ENCODE results near the gene DAPL1.

Gene DAPL1

DNA sequence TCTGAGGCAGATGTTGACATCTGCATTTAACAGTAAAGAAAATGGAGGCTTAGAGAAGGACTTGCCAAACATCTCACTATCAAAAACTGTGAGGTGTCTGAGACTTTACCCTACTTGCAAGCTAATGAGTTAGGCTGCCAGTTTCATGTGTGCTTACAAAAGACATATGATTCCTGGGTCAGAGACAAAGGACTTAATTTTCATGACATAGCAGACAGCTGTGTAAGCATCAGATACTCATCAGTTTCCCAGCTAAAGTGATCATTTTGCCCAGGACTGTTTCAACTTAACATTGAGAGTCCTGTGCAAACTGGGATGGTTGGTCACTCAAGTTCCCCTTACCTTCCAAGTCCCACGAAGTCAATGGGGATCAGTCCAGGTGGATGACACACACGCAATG lies 18.9 kb upstream of the DAPL1 start:
- in situ Hi-C loops (cut with MboI; ENCODE audit: low sequenced_read_pairs) = no loop called here

DNA sequence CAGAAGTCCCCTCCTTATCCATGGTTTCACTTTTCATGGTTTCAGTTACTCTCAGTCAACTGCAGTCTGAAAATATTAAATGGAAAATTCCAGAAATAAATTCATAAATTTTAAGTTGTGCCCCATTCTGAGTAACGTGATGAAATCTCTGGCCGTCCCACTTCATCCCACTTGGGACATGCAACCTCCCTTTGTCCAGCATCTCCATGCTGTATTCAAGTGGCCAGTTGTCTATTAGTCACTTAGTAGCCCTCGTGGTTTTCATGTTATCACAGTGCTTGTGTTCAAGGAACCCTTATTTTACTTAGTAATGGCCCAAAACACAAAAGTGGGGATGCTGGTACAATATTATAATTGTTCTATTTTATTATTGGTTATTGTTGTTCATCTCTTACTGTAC lies 18.0 kb upstream of the DAPL1 start:
- in situ Hi-C loops (cut with MboI; ENCODE audit: low sequenced_read_pairs) = no loop called here

- in situ Hi-C loops (cut with MboI; ENCODE audit: low sequenced_read_pairs) = no loop called here
These were observed 16.9 kb upstream of the DAPL1 start for GRCh38 chr2:158778243-158778642.

DNA sequence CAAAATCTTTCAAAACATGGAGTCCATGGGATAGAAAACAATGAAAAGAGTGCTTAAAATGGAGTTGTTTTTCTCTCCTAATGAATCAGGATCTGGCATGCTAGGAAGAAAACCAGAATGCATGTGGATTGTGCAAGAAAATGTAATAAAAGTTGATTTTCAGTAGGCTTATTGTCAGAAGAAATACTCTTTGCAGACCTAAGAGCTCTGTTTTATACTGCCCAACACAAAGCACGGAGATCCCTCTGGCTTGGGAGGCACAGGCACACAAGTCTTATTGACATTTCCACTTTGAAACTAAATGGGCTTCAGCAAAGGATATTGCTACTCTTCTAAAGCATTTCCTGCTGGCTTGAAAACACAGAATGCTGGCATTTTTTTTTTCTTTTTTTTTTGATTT lies 15.5 kb upstream of the DAPL1 start:
- in situ Hi-C loops (cut with MboI; ENCODE audit: low sequenced_read_pairs) = no loop called here

- in situ Hi-C loops (cut with MboI; ENCODE audit: low sequenced_read_pairs) = no loop called here
These were observed 13.7 kb upstream of the DAPL1 start for GRCh38 chr2:158781353-158781961.

- in situ Hi-C loops (cut with MboI; ENCODE audit: low sequenced_read_pairs) = no loop called here
These were observed 13.0 kb upstream of the DAPL1 start for GRCh38 chr2:158782136-158782535.

DNA sequence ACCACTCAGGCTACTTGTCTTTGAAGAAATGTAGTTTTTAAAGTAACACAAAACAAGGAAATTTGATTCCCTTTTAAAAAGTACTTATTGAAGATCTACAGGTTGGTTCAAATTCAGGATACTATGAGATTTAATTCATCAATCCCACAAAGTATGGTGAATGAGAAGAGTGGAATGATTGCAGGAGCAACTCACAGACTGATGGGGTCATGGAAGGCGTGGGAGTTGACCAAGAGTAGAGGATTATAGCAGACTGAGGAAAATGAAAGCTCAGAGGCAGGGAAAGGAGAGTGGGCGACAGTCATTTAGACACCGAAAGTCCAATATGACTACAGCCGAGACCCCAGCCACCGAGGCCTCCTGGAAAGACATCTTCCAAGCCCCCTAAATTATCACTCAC lies 12.5 kb upstream of the DAPL1 start:
- in situ Hi-C loops (cut with MboI; ENCODE audit: low sequenced_read_pairs) = no loop called here

- in situ Hi-C loops (cut with MboI; ENCODE audit: low sequenced_read_pairs) = no loop called here
These were observed 11.2 kb upstream of the DAPL1 start for GRCh38 chr2:158783923-158784322.

DNA sequence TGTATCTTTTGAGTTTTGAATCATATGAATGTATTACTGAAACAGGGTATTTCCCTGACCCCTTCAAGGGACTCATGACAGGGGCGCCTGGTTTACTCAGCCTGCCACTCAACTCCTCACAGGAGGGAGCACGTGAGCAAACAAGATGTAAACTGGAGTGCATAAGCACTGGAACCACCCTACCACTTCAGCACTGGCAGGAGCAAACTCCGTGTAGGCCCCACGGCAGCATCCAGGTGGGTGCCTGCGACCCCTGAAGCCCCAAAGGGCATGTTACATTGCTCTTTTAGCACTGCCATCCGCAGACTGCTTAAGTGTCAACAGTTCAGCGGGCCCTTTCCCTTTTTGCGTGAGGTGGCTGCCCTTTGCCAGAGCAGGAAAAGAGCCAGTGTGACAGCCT lies 8.2 kb upstream of the DAPL1 start:
- in situ Hi-C loops (cut with MboI; ENCODE audit: low sequenced_read_pairs) = no loop called here

- in situ Hi-C loops (cut with MboI; ENCODE audit: low sequenced_read_pairs) = no loop called here
These were observed 6.2 kb upstream of the DAPL1 start for GRCh38 chr2:158788951-158789350.

- in situ Hi-C loops (cut with MboI; ENCODE audit: low sequenced_read_pairs) = no loop called here
These were observed 1.5 kb downstream of the DAPL1 start for GRCh38 chr2:158796652-158797051.

GRCh38 chr2:158797963-158798700 lies 3.0 kb downstream of the DAPL1 start:
- in situ Hi-C loops (cut with MboI; ENCODE audit: low sequenced_read_pairs) = no loop called here

DNA sequence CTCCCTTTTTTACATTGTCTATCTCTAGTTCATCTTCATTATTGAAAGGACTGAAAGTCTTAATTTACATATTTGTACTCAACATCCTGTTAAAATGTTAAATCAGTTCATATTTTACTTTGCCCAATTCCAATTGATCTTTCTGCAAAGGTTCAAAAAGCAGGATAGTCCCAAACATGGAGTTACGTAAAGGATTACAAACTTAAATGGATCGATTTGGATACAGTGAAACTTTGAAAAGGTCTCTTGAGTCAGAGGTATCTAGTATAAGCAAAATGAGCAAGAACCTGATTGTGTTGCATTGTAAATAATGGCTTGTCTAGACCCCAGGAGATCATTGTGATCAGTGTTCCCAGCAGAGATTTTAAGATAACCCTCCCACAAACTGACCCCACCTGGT lies 4.1 kb downstream of the DAPL1 start:
- in situ Hi-C loops (cut with MboI; ENCODE audit: low sequenced_read_pairs) = no loop called here

DNA sequence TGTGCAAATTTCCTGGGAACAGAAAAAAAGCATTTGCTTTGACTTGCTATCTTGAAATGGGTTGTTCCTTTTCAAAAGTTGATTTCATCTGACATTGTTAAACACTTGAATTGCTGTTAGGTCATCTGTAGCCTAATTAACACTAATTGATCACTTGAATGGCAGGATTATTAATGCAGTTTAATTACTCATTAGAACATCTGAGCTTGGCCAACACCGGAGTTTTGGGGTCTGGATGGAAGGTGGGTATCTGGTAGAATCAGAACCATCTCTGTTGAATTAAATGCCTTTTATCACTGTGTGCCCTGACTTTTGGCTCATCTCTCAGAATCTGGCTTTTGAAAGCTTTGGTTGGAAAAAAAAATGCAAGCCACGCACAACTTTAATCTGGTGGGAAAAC lies 8.4 kb downstream of the DAPL1 start:
- in situ Hi-C loops (cut with MboI; ENCODE audit: low sequenced_read_pairs) = no loop called here

- in situ Hi-C loops (cut with MboI; ENCODE audit: low sequenced_read_pairs) = no loop called here
These were observed 10.1 kb downstream of the DAPL1 start for GRCh38 chr2:158805255-158805654.

GRCh38 chr2:158805936-158806335 lies 10.8 kb downstream of the DAPL1 start:
- in situ Hi-C loops (cut with MboI; ENCODE audit: low sequenced_read_pairs) = no loop called here

GRCh38 chr2:158806941-158807340 lies 11.8 kb downstream of the DAPL1 start:
- in situ Hi-C loops (cut with MboI; ENCODE audit: low sequenced_read_pairs) = no loop called here

DNA sequence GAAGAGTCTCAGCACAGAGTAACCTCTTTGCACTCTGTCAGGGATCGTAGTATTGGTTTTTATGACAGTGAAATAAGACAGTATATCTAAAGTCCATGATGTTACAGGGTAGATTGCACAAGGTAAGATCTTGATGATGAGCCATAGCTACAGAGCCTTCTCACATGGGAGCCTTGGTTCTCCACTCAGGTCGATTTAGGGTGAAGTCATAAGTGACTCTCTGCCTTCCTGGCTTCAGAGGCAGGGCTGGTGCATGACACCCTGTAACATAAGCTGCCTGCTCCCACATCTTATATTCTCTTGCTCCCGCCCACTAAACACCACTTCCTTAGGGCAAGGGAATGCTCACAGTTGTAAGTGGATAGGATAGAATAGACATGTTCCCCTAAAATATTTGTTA lies 13.3 kb downstream of the DAPL1 start:
- in situ Hi-C loops (cut with MboI; ENCODE audit: low sequenced_read_pairs) = no loop called here

DNA sequence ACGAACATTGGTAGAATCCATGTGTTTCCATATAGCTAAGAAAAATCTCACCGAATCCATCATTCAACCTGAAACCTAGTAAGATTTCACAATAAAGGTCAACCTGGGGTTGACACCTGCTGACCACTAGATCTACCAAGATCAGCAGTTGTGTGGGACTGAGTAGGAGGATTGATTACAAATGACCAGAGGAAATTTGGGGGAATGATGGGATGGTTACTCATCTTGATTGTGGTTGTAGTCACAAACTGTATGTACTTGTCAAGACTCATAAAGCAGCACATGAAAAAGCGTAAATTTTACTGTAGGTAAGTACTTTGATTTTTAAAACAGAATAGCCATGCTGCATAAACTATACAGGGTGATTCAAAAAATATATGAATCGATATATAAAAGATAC lies 14.7 kb downstream of the DAPL1 start:
- in situ Hi-C loops (cut with MboI; ENCODE audit: low sequenced_read_pairs) = no loop called here

DNA sequence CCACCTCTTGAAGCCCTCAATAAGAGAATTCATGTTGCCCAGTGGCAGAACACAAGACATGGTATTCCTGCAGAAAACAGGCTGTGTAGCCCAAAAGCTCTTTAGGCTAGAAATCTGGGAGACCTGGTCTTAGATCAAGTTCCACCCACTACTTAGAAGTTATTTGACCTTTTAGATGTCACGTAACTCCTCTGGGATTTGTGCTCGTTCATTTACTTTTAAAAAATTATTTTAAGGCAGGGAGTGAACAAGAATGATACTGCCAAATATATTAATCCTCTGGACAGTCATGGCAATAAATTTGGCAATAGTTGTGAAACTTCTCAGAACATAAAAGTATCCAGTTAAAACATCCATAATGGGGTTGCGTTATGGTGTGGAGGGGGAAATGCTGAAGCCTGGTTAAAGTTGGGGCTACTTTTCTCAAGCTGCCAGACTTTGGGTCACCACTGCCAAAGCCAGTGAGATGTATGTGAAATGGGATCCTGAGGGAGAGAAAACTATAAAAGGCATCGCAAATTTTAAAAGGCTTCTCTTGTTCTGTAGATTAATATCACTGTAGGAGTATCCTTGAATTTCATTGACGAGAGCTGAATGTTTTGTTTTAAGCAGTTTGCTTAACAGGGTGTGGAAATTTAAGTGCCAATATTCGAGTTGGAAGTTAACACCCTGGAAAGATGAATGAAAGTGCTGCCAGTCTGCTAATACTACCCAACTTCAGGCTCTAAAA lies 15.8 kb downstream of the DAPL1 start:
- in situ Hi-C loops (cut with MboI; ENCODE audit: low sequenced_read_pairs) = no loop called here

DNA sequence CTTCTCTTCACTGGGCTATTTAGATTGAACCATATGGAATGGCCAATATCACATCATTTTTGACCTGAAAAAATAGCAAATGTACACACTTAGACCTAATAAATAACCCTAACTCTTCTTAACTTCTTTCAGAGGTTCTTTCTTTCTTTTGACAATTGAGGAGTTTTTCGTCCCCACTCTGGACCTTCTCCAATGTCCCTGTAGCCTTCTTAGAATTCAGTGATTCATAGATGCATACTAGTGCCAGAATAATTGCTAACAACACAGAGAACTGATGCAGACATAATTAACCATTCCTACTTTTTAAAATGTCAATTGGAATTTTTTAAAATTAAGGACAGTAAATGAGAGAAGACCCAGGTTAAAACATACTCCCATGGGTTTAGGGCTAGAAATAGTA lies 20.0 kb downstream of the DAPL1 start:
- in situ Hi-C loops (cut with MboI; ENCODE audit: low sequenced_read_pairs) = no loop called here

DNA sequence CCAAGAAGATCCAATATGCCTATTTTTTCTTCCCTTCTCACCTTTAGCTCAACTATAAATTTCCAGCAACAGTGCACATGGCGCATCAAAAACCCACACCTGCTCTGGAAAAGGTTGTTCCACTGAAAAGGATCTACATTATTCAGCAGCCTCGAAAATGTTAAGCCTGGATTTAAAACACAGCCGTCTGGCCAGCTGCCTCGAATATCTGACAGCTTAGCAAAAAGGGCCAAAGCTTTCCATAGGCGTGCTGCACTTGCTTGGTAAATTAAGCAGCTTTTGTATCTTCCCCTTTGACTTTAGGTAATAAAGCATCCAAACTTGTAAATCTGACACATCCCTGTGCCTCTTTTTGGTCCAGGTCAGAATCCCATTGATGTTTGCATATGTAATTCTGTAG lies 20.5 kb downstream of the DAPL1 start:
- in situ Hi-C loops (cut with MboI; ENCODE audit: low sequenced_read_pairs) = no loop called here

Measured in hTERT RPE-1 (cell line).